Body of pancreas (tissue), 4 donors: ENCODE results near the gene SLC1A2. TPM values are rescaled to one million over a fixed set of nuclear protein-coding genes. Genes with fewer than 3 reads are reported as not detected.

Experiments
- ATAC-seq: fragments of 150-250 bp; one replicate; pipeline ENCODE4 v1.9.1; 2016
- DNase-seq, 4 donors: peaks; one replicate each; pipeline ENCODE4 v3.0.0-alpha.2; 2019
- H3K27ac ChIP-seq, 4 donors: fragments of 200-600 bp; sonication (generic); 1 replicate in 3 of 4; 2 replicates in 1 of 4; pipeline versions ENCODE4 v1.5.1 to v1.6.1; 2016 to 2019; ENCODE audit warnings: mild to moderate bottlenecking in 1 of 4, mixed read lengths in 1 of 4, moderate library complexity in 1 of 4
- H3K27me3 ChIP-seq, 2 donors: fragments of 200-600 bp; sonication (generic); one replicate each; pipeline ENCODE4 v1.6.0; 2016; ENCODE audit warnings: mild to moderate bottlenecking in 1 of 2
- H3K36me3 ChIP-seq, 2 donors: fragments of 200-600 bp; sonication (generic); replicated peaks in 1 of 2; 2 replicates each; pipeline ENCODE4 v1.5.1; 2016; ENCODE audit warnings: low read depth in 2 of 2; ENCODE audit not compliant: insufficient read depth in 1 of 2
- H3K4me1 ChIP-seq: fragments of 200-600 bp; sonication (generic); one replicate; pipeline ENCODE4 v1.6.0; 2016
- H3K4me3 ChIP-seq, 2 donors: fragments of 200-600 bp; sonication (generic); 1 replicate in 1 of 2; 2 replicates in 1 of 2; pipeline ENCODE4 v1.5.1; 2016 to 2019
- H3K9me3 ChIP-seq, 3 donors: fragments of 200-600 bp; sonication (generic); 1 replicate in 2 of 3; 2 replicates in 1 of 3; pipeline ENCODE4 v1.5.1; 2016
- CTCF ChIP-seq, 7 experiments: fragments of 450-650 bp in 4 of 7; fragments of 200-600 bp in 3 of 7; sonication (generic) in 3 of 7; IDR thresholded peaks; one replicate each; pipeline ENCODE4 v1.5.1; 2016 to 2019; ENCODE audit warnings: antibody characterized with exemption in 7 of 7
- POLR2A ChIP-seq, 3 donors: fragments of 450-650 bp; IDR thresholded peaks; one replicate each; pipeline ENCODE4 v1.6.1; 2016; ENCODE audit warnings: antibody characterized with exemption in 3 of 3, mild to moderate bottlenecking in 2 of 3
- WGBS, 2 donors: methylation state at CpG; one replicate each; pipeline ENCODE4 v1.1.5; 2017; 5-methylcytosine and 5-hydroxymethylcytosine counted together
- intact Hi-C: fragments of 100-400 bp; cut with DNase I; formaldehyde crosslinking; loops from one replicate; pipeline ENCODE4 v1.15.1; 2023
- total RNA-seq, 2 donors: library from RNA; depleted of rRNA; stranded (reverse); fragments of >200 nt; gene quantifications; one replicate each; pipeline ENCODE4 v1.1.0, GENCODE V29; 2016

The SLC1A2 gene
- total RNA-seq, 2 donors from 2014 or later = 23.1 to 73.7 TPM

- intact Hi-C loops = no loop called here
- ATAC-seq (no peak), DNase-seq (no peak)
- no peaks in the 10 kb centered on the region for H3K36me3 ChIP-seq
- peak overlapping the region in 2 of 4 donors; percentile 4 to 38 for H3K27ac ChIP-seq
- H3K4me3 ChIP-seq = no peak overlapping the region
- no peaks in the 10 kb centered on the region for H3K9me3 ChIP-seq
- H3K4me1 ChIP-seq = peaks cover 32% of the 10 kb centered on the region
- WGBS, 2 donors = 38 to 42% methylated on average over 5 of the region's 5 CpGs
- H3K27me3 ChIP-seq = no peaks in the 10 kb centered on the region
- TF ChIP-seq POLR2A (IDR thresholded peaks at IDR 0.05) (no peak), CTCF (IDR thresholded peaks at IDR 0.05) (no peak)
These were observed 61.4 kb downstream of the SLC1A2 start for GRCh38 chr11:35357923-35358322.

GRCh38 chr11:35355102-35355749 lies 64.1 kb downstream of the SLC1A2 start:
- no peaks in the 10 kb centered on the region for H3K9me3 ChIP-seq
- no peaks in the 10 kb centered on the region for H3K36me3 ChIP-seq
- peaks cover 31% of the 10 kb centered on the region for H3K4me1 ChIP-seq
- no peak for TF ChIP-seq POLR2A (IDR thresholded peaks at IDR 0.05)
- no peak for TF ChIP-seq CTCF (IDR thresholded peaks at IDR 0.05)
- no peak overlapping the region for H3K27ac ChIP-seq
- intact Hi-C loops = no loop called here
- DNase-seq (no peak), ATAC-seq (no peak)
- H3K4me3 ChIP-seq = no peak overlapping the region
- no peaks in the 10 kb centered on the region for H3K27me3 ChIP-seq
- 81 to 96% methylated on average over 5 of the region's 5 CpGs for WGBS, 2 donors

- no peak overlapping the region for H3K27ac ChIP-seq
- H3K27me3 ChIP-seq = no peaks in the 10 kb centered on the region
- DNase-seq (no peak), ATAC-seq (no peak)
- H3K36me3 ChIP-seq = no peaks in the 10 kb centered on the region
- intact Hi-C loops = no loop called here
- 91 to 94% methylated on average over 7 of the region's 7 CpGs for WGBS, 2 donors
- TF ChIP-seq POLR2A (IDR thresholded peaks at IDR 0.05) (no peak), CTCF (IDR thresholded peaks at IDR 0.05) (no peak)
- H3K4me3 ChIP-seq = no peak overlapping the region
- no peaks in the 10 kb centered on the region for H3K9me3 ChIP-seq
- peaks cover 27% of the 10 kb centered on the region for H3K4me1 ChIP-seq
These were observed 64.7 kb downstream of the SLC1A2 start for GRCh38 chr11:35354644-35355043.

- peak overlapping the region in 1 of 4 donors; percentile 18 for H3K27ac ChIP-seq
- 39 to 49% methylated on average over 3 of the region's 3 CpGs for WGBS, 2 donors
- intact Hi-C loops = no loop called here
- no peaks in the 10 kb centered on the region for H3K9me3 ChIP-seq
- peaks cover 20% of the 10 kb centered on the region for H3K4me1 ChIP-seq
- H3K27me3 ChIP-seq = no peaks in the 10 kb centered on the region
- no peak overlapping the region for H3K4me3 ChIP-seq
- TF ChIP-seq CTCF (IDR thresholded peaks at IDR 0.05) (no peak), POLR2A (IDR thresholded peaks at IDR 0.05) (no peak)
- peak in 1 of 4 donors; percentile 22 for DNase-seq
- H3K36me3 ChIP-seq = no peaks in the 10 kb centered on the region
- ATAC-seq = peak; percentile 30
These were observed 67.1 kb downstream of the SLC1A2 start for GRCh38 chr11:35352077-35352888.
